Esophagus muscularis mucosa (tissue), 3 donors: ENCODE results near the gene SLC22A8.

Source experiments
- POLR2A ChIP-seq: fragments of 450-650 bp; IDR thresholded peaks from one replicate; pipeline ENCODE4 v1.6.1; 2017; ENCODE audit warnings: antibody characterized with exemption, moderate library complexity, mild to moderate bottlenecking, low read depth
- TF ChIP-seq, protein P1 (sequence below), 3 experiments: fragments of 200-600 bp in 2 of 3; fragments of 450-650 bp in 1 of 3; sonication (generic) in 2 of 3; IDR thresholded peaks; one replicate each; pipeline ENCODE4 v1.5.1; 2017 to 2019; ENCODE audit warnings: antibody characterized with exemption in 3 of 3, mild to moderate bottlenecking in 2 of 3, moderate library complexity in 1 of 3

DNA sequence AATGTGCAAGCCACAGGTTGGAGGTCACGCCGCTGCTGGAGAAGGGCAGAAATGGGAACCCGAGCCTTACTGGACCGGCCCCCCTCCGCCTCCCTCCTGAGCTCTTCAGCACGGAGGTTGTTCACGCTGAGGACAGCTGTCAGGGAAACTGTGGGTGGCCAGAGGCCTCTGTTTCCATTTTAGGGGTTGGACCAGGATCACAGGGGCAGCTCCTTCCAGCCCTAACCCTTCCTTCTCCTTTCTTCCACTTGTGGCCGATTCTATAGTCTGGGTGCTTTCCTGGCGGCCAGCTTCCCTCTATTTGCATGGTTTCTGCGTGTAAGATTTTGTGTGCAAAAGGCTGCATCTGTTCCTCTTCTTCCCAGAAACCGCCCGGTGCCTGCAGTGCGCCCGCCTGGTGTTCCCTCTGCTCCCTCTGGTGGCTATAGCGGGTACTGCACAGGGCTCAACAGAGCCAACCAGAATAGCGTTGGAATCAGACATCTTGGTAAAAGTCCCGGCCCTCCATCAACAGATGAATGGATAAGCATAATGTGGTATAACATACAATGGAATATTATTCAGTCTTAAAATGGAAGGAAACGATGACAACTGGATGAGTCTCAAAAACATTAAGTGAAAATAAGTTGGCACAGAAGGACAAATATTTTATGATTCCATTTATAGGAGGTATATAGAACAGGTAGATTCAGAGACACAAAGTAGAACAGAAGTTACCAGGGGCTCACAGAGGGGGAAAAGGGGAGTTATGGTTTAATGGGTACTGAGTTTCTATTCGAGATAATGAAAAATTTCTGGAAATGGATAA is 8.4 kb upstream of the SLC22A8 start:
- TF ChIP-seq, protein P1, sequence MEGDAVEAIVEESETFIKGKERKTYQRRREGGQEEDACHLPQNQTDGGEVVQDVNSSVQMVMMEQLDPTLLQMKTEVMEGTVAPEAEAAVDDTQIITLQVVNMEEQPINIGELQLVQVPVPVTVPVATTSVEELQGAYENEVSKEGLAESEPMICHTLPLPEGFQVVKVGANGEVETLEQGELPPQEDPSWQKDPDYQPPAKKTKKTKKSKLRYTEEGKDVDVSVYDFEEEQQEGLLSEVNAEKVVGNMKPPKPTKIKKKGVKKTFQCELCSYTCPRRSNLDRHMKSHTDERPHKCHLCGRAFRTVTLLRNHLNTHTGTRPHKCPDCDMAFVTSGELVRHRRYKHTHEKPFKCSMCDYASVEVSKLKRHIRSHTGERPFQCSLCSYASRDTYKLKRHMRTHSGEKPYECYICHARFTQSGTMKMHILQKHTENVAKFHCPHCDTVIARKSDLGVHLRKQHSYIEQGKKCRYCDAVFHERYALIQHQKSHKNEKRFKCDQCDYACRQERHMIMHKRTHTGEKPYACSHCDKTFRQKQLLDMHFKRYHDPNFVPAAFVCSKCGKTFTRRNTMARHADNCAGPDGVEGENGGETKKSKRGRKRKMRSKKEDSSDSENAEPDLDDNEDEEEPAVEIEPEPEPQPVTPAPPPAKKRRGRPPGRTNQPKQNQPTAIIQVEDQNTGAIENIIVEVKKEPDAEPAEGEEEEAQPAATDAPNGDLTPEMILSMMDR (IDR thresholded peaks at IDR 0.05): peak; percentile 100
- TF ChIP-seq POLR2A: no peak
